ENCODE data around the gene FAM168A. TPM values are rescaled to one million over a fixed set of nuclear protein-coding genes. Genes with fewer than 3 reads are reported as not detected.

The FAM168A gene
- total RNA-seq, 1 experiment from 2014 or later = 25.9 TPM

DNA sequence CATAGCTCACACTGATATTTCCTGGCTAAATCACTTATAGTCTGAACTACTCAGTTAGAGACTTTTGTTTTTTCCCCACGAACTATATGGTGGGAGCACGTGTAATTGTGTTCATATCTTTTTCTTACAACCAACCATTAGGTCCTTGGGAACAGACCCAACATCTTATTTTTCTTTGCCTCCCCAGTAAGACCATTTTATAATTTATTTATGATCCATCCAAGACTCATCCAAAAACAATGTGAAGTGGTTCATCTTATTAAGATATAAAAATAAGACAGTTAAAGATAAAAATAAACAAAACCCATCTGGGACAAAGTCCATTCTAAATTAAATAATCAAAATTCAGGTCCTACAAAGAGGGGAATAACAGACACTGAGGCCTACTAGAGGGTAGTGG is 90.8 kb downstream of the FAM168A start:
- Mint-ChIP-seq H3K9me3 (peaks cover 32% of the 10 kb centered on the region), H3K36me3 (peaks cover 15% of the 10 kb centered on the region), H3K27me3 (ENCODE audit: low read depth) (no peaks in the 10 kb centered on the region), H3K4me1 (no peaks in the 10 kb centered on the region), H3K4me3 (no peak overlapping the region), H3K27ac (no peak overlapping the region)
- POLR2A ChIA-PET = no interaction called here
- DNase-seq (ENCODE audit: low spot score) (no peak), ATAC-seq (no peak)
- TF ChIP-seq, protein P1, sequence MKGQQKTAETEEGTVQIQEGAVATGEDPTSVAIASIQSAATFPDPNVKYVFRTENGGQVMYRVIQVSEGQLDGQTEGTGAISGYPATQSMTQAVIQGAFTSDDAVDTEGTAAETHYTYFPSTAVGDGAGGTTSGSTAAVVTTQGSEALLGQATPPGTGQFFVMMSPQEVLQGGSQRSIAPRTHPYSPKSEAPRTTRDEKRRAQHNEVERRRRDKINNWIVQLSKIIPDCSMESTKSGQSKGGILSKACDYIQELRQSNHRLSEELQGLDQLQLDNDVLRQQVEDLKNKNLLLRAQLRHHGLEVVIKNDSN (CRISPR knock-in tag; IDR thresholded peaks at IDR 0.05) = no peak
- TF ChIP-seq ZNF219 (CRISPR knock-in tag; IDR thresholded peaks at IDR 0.05; ENCODE audit: borderline replicate concordance) (no peak), NFATC4 (CRISPR knock-in tag; IDR thresholded peaks at IDR 0.05) (no peak), ETV6 (CRISPR knock-in tag; IDR thresholded peaks at IDR 0.05) (no peak), NR2C2 (CRISPR knock-in tag; IDR thresholded peaks at IDR 0.05) (no peak), CREB1 (CRISPR knock-in tag; IDR thresholded peaks at IDR 0.05) (no peak), SP1 (CRISPR knock-in tag; conservative IDR thresholded peaks at IDR 0.05) (no peak), IRF2 (CRISPR knock-in tag; IDR thresholded peaks at IDR 0.05; ENCODE audit: borderline replicate concordance, low read depth) (no peak), MXD4 (CRISPR knock-in tag; IDR thresholded peaks at IDR 0.05; ENCODE audit: borderline replicate concordance) (no peak), ELF4 (CRISPR knock-in tag; IDR thresholded peaks at IDR 0.05; ENCODE audit: low read depth) (no peak)
- TF ChIP-seq, protein P2, sequence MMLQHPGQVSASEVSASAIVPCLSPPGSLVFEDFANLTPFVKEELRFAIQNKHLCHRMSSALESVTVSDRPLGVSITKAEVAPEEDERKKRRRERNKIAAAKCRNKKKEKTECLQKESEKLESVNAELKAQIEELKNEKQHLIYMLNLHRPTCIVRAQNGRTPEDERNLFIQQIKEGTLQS (CRISPR knock-in tag; conservative IDR thresholded peaks at IDR 0.05) = no peak
- TF ChIP-seq, protein P3, sequence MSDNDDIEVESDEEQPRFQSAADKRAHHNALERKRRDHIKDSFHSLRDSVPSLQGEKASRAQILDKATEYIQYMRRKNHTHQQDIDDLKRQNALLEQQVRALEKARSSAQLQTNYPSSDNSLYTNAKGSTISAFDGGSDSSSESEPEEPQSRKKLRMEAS (CRISPR knock-in tag; IDR thresholded peaks at IDR 0.05) = no peak
- TF ChIP-seq, protein P4, sequence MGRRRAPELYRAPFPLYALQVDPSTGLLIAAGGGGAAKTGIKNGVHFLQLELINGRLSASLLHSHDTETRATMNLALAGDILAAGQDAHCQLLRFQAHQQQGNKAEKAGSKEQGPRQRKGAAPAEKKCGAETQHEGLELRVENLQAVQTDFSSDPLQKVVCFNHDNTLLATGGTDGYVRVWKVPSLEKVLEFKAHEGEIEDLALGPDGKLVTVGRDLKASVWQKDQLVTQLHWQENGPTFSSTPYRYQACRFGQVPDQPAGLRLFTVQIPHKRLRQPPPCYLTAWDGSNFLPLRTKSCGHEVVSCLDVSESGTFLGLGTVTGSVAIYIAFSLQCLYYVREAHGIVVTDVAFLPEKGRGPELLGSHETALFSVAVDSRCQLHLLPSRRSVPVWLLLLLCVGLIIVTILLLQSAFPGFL (CRISPR knock-in tag; IDR thresholded peaks at IDR 0.05; ENCODE audit: borderline replicate concordance) = no peak
- TF ChIP-seq, protein P5, sequence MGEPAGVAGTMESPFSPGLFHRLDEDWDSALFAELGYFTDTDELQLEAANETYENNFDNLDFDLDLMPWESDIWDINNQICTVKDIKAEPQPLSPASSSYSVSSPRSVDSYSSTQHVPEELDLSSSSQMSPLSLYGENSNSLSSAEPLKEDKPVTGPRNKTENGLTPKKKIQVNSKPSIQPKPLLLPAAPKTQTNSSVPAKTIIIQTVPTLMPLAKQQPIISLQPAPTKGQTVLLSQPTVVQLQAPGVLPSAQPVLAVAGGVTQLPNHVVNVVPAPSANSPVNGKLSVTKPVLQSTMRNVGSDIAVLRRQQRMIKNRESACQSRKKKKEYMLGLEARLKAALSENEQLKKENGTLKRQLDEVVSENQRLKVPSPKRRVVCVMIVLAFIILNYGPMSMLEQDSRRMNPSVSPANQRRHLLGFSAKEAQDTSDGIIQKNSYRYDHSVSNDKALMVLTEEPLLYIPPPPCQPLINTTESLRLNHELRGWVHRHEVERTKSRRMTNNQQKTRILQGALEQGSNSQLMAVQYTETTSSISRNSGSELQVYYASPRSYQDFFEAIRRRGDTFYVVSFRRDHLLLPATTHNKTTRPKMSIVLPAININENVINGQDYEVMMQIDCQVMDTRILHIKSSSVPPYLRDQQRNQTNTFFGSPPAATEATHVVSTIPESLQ (CRISPR knock-in tag; IDR thresholded peaks at IDR 0.05) = no peak
- TF ChIP-seq, protein P6, sequence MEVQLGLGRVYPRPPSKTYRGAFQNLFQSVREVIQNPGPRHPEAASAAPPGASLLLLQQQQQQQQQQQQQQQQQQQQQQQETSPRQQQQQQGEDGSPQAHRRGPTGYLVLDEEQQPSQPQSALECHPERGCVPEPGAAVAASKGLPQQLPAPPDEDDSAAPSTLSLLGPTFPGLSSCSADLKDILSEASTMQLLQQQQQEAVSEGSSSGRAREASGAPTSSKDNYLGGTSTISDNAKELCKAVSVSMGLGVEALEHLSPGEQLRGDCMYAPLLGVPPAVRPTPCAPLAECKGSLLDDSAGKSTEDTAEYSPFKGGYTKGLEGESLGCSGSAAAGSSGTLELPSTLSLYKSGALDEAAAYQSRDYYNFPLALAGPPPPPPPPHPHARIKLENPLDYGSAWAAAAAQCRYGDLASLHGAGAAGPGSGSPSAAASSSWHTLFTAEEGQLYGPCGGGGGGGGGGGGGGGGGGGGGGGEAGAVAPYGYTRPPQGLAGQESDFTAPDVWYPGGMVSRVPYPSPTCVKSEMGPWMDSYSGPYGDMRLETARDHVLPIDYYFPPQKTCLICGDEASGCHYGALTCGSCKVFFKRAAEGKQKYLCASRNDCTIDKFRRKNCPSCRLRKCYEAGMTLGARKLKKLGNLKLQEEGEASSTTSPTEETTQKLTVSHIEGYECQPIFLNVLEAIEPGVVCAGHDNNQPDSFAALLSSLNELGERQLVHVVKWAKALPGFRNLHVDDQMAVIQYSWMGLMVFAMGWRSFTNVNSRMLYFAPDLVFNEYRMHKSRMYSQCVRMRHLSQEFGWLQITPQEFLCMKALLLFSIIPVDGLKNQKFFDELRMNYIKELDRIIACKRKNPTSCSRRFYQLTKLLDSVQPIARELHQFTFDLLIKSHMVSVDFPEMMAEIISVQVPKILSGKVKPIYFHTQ (CRISPR knock-in tag; IDR thresholded peaks at IDR 0.05) = no peak
- TF ChIP-seq, protein P7, sequence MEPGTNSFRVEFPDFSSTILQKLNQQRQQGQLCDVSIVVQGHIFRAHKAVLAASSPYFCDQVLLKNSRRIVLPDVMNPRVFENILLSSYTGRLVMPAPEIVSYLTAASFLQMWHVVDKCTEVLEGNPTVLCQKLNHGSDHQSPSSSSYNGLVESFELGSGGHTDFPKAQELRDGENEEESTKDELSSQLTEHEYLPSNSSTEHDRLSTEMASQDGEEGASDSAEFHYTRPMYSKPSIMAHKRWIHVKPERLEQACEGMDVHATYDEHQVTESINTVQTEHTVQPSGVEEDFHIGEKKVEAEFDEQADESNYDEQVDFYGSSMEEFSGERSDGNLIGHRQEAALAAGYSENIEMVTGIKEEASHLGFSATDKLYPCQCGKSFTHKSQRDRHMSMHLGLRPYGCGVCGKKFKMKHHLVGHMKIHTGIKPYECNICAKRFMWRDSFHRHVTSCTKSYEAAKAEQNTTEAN (CRISPR knock-in tag; IDR thresholded peaks at IDR 0.05) = no peak
- CTCF ChIA-PET = no interaction called here

DNA sequence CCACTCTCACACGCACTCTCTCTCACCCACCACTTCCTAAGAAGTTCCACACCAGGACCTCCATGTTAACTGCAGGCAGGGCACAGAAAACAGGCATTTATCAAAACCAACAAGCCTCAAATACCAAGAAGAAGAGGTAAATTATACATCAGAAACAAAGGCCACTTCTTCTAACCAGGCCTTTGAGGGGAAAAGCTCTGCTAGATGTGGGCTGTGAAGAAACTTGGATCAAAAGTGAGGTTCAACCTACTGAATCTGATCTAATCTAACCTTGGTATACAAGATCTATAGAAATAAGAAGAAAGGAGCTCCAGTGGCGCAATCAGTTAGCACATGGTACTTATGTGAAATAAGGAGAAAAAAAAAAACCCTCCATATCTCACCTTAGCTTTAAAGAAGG is 91.9 kb downstream of the FAM168A start:
- Mint-ChIP-seq H3K27ac (no peak overlapping the region), H3K36me3 (peaks cover 15% of the 10 kb centered on the region), H3K9me3 (peaks cover 32% of the 10 kb centered on the region), H3K4me3 (no peak overlapping the region), H3K4me1 (peaks cover 5% of the 10 kb centered on the region), H3K27me3 (ENCODE audit: low read depth) (no peaks in the 10 kb centered on the region)
- TF ChIP-seq ELF4 (CRISPR knock-in tag; IDR thresholded peaks at IDR 0.05; ENCODE audit: low read depth) (no peak), JUN (CRISPR knock-in tag; IDR thresholded peaks at IDR 0.05) (no peak)
- DNase-seq (ENCODE audit: low spot score) (no peak), ATAC-seq (no peak)
- ChIA-PET POLR2A (no interaction called here), CTCF (no interaction called here)
